ENCODE results near the gene ANAPC4. TPM values are rescaled to one million over a fixed set of nuclear protein-coding genes. Genes with fewer than 3 reads are reported as not detected.

ANAPC4 gene
- total RNA-seq, 1 donor from 2014 or later = 41.3 TPM

Other genes starting within 250 kb of the ANAPC4 start
- gene SEPSECS, start 216.8 kb upstream of the ANAPC4 start, total RNA-seq (ENCODE audit: unreplicated experiment) = 11.7 TPM
- 2.9 TPM for gene PI4K2B, start 143.2 kb upstream of the ANAPC4 start, total RNA-seq (ENCODE audit: unreplicated experiment)
- gene ZCCHC4, start 64.5 kb upstream of the ANAPC4 start, total RNA-seq (ENCODE audit: unreplicated experiment) = 7.4 TPM